WERI-Rb-1 (cell line): ENCODE measurements around the gene CAMK2N1.
"Not testable (repeated sequence)": the region's sequence is repeated elsewhere in the genome, so short reads cannot be mapped to it uniquely, and the experiment has no call there.

Experiments
- DNase-seq: peaks from one replicate; pipeline ENCODE4 v3.0.0-alpha.2; 2020
- H3K27ac ChIP-seq: fragments of 250-450 bp; sonication (Bioruptor Pico); 2 replicates; pipeline ENCODE4 v1.5.1; 2020; ENCODE audit warnings: mild to moderate bottlenecking, moderate library complexity
- H3K27me3 ChIP-seq: fragments of 250-450 bp; sonication (Bioruptor Pico); 2 replicates; pipeline ENCODE4 v1.5.1; 2021; ENCODE audit warnings: mild to moderate bottlenecking, low read depth, moderate library complexity; ENCODE audit not compliant: insufficient read depth, severe bottlenecking
- H3K36me3 ChIP-seq: fragments of 250-450 bp; sonication (Bioruptor Pico); 2 replicates; pipeline ENCODE4 v1.5.1; 2020; ENCODE audit warnings: mild to moderate bottlenecking, moderate library complexity
- H3K4me3 ChIP-seq: 2 replicates; pipeline ENCODE4 v1.5.1; 2011; ENCODE audit warnings: low read depth, mild to moderate bottlenecking, control low read depth, low read length
- H3K9me3 ChIP-seq: fragments of 250-450 bp; sonication (Bioruptor Pico); 2 replicates; pipeline ENCODE4 v1.5.1; 2021; ENCODE audit warnings: mild to moderate bottlenecking, moderate library complexity; ENCODE audit not compliant: severe bottlenecking
- CTCF ChIP-seq: IDR thresholded peaks from 2 replicates; pipeline ENCODE4 v1.5.1; 2011; ENCODE audit warnings: low read depth, mild to moderate bottlenecking, control low read depth, inconsistent platforms, low read length

Gene CAMK2N1

GRCh38 chr1:20528221-20528620 is 42.2 kb upstream of the CAMK2N1 start:
- H3K9me3 ChIP-seq: peaks cover 2% of the 10 kb centered on the region
- no peaks in the 10 kb centered on the region for H3K36me3 ChIP-seq
- no peaks in the 10 kb centered on the region for H3K27me3 ChIP-seq
- TF ChIP-seq CTCF: no peak
- H3K4me3 ChIP-seq: no peak overlapping the region
- H3K27ac ChIP-seq: no peak overlapping the region
- DNase-seq: no peak

GRCh38 chr1:20526267-20526666 is 40.3 kb upstream of the CAMK2N1 start:
- no peak overlapping the region for H3K4me3 ChIP-seq
- TF ChIP-seq CTCF: no peak
- no peaks in the 10 kb centered on the region for H3K27me3 ChIP-seq
- peaks cover 2% of the 10 kb centered on the region for H3K9me3 ChIP-seq
- no peaks in the 10 kb centered on the region for H3K36me3 ChIP-seq
- DNase-seq: no peak
- no peak overlapping the region for H3K27ac ChIP-seq

GRCh38 chr1:20521960-20522861 is 36.2 kb upstream of the CAMK2N1 start:
- no peak overlapping the region for H3K4me3 ChIP-seq
- TF ChIP-seq CTCF: peak; percentile 85
- no peak overlapping the region for H3K27ac ChIP-seq
- no peaks in the 10 kb centered on the region for H3K27me3 ChIP-seq
- no peaks in the 10 kb centered on the region for H3K9me3 ChIP-seq
- no peaks in the 10 kb centered on the region for H3K36me3 ChIP-seq
- peak; percentile 83 for DNase-seq

GRCh38 chr1:20519609-20520262 is 33.7 kb upstream of the CAMK2N1 start:
- not testable (repeated sequence) for H3K27me3 ChIP-seq, H3K36me3 ChIP-seq, H3K4me3 ChIP-seq, DNase-seq, H3K27ac ChIP-seq, H3K9me3 ChIP-seq

- no peaks in the 10 kb centered on the region for H3K27me3 ChIP-seq
- TF ChIP-seq CTCF: no peak
These were observed 25.8 kb upstream of the CAMK2N1 start for GRCh38 chr1:20511518-20512428.

GRCh38 chr1:20508411-20508771 is 22.4 kb upstream of the CAMK2N1 start:
- H3K36me3 ChIP-seq: peaks cover 12% of the 10 kb centered on the region
- H3K9me3 ChIP-seq: no peaks in the 10 kb centered on the region
- TF ChIP-seq CTCF: no peak
- H3K4me3 ChIP-seq: peak overlapping the region; percentile 87
- no peak for DNase-seq
- peak overlapping the region; percentile 71 for H3K27ac ChIP-seq
- no peaks in the 10 kb centered on the region for H3K27me3 ChIP-seq

More at GRCh38 chr1:20511518-20512428, 25.8 kb upstream of the CAMK2N1 start:
- Histone ChIP-seq H3K27ac (no peak overlapping the region), H3K36me3 (no peaks in the 10 kb centered on the region), H3K9me3 (no peaks in the 10 kb centered on the region), H3K4me3 (no peak overlapping the region)
- no peak for DNase-seq
